PFSK-1 (cell line): Measurements from ENCODE around the gene SUGP2.

Source experiments
- FOXP2 ChIP-seq: optimal IDR thresholded peaks from 2 replicates; pipeline ENCODE3; 2011; ENCODE audit warnings: borderline replicate concordance, control low read depth, inconsistent platforms; ENCODE audit not compliant: insufficient read depth; ENCODE audit errors: extremely low read length, extremely low read depth
- POLR2AphosphoS5 ChIP-seq: IDR thresholded peaks from 2 replicates; pipeline ENCODE4 v1.6.1; 2012; ENCODE audit warnings: low read depth, mild to moderate bottlenecking, control low read depth, low read length, moderate library complexity
- SIN3A ChIP-seq: IDR thresholded peaks from 2 replicates; pipeline ENCODE4 v1.6.1; 2012; ENCODE audit warnings: mild to moderate bottlenecking, low read length, moderate library complexity, borderline replicate concordance; ENCODE audit not compliant: insufficient read depth
- TAF1 ChIP-seq: IDR thresholded peaks from 2 replicates; pipeline ENCODE4 v1.6.1; 2012; ENCODE audit warnings: low read length, control low read depth, borderline replicate concordance; ENCODE audit not compliant: insufficient read depth
- TF ChIP-seq, protein P1 (sequence below), 2 experiments: IDR thresholded peaks; 2 replicates each; pipeline versions ENCODE4 v1.6.1 to v1.8.0; 2011 to 2012; ENCODE audit warnings: low read depth in 2 of 2, low read length in 2 of 2, control low read depth in 1 of 2, inconsistent platforms in 1 of 2, mild to moderate bottlenecking in 1 of 2, moderate library complexity in 1 of 2; ENCODE audit not compliant: insufficient read depth in 1 of 2

Gene SUGP2

DNA sequence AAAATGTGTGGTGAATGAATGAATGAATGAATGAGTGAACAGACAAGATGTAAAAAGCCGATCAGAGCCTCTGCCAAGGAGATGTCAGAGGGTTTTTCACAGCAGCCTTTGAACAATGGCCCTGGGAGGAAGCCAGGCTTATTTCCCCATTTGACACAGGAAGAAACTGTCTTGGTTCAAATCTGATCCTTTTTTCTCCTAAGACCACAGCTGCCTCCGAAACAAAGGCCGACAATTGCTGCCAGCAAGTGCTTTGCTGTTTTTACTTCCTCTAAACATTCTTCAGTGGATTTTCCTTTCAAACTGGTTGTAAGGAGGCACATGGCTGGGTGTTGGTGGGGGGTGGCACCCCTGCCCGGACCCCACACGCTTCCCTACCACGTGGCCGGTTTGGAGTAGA lies 48.1 kb downstream of the SUGP2 start:
- TF ChIP-seq TAF1, result no peak
- no peak for TF ChIP-seq SIN3A
- TF ChIP-seq, protein P1, sequence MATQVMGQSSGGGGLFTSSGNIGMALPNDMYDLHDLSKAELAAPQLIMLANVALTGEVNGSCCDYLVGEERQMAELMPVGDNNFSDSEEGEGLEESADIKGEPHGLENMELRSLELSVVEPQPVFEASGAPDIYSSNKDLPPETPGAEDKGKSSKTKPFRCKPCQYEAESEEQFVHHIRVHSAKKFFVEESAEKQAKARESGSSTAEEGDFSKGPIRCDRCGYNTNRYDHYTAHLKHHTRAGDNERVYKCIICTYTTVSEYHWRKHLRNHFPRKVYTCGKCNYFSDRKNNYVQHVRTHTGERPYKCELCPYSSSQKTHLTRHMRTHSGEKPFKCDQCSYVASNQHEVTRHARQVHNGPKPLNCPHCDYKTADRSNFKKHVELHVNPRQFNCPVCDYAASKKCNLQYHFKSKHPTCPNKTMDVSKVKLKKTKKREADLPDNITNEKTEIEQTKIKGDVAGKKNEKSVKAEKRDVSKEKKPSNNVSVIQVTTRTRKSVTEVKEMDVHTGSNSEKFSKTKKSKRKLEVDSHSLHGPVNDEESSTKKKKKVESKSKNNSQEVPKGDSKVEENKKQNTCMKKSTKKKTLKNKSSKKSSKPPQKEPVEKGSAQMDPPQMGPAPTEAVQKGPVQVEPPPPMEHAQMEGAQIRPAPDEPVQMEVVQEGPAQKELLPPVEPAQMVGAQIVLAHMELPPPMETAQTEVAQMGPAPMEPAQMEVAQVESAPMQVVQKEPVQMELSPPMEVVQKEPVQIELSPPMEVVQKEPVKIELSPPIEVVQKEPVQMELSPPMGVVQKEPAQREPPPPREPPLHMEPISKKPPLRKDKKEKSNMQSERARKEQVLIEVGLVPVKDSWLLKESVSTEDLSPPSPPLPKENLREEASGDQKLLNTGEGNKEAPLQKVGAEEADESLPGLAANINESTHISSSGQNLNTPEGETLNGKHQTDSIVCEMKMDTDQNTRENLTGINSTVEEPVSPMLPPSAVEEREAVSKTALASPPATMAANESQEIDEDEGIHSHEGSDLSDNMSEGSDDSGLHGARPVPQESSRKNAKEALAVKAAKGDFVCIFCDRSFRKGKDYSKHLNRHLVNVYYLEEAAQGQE (IDR thresholded peaks at IDR 0.05; ENCODE audit: insufficient read depth in 1 of 2, low read depth in 2 of 2, low read length in 2 of 2), result no peak
- no peak for TF ChIP-seq FOXP2
- TF ChIP-seq POLR2AphosphoS5, result no peak

DNA sequence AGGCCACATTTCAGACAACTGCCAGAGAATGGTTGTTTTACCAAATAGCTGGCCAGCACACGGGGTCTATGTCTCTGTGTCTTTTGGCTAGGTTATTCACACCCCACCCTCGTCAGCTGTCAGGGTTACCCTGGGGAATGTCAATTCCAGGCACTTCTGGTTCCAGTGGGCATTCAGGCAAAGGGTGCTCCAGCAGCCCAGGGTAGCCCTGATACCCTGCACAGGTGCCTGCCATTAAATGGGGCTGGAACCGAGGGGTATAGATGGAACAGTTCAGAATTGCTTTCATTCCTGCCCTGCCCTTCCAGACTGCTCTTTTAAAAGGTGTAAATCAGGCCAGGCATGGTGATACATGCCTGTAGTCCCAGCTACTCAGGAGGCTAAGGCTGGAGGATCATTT lies 49.1 kb downstream of the SUGP2 start:
- no peak for TF ChIP-seq TAF1
- no peak for TF ChIP-seq SIN3A
- TF ChIP-seq, protein P1 (IDR thresholded peaks at IDR 0.05; ENCODE audit: insufficient read depth in 1 of 2, low read depth in 2 of 2, low read length in 2 of 2), result no peak
- TF ChIP-seq FOXP2, result no peak
- no peak for TF ChIP-seq POLR2AphosphoS5

DNA sequence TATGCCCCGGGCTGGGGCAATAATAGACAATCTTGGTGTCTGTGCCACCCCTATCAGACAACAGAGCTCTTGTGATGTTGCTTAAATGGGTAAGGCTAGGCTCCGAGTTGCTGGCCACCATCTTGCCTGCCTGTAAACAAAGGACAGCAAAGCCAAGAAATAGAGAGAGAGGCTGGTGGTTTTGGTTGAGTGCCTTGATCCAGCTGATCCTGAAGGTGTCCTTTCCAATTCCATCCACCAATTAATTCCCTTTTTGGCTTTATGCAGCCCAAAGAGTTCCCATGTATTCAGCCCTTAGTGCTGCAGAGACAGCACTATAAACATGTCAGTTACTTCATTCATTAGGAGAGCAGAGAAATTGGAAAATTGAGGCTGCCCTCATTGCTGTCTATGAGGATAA lies 50.6 kb downstream of the SUGP2 start:
- no peak for TF ChIP-seq TAF1
- TF ChIP-seq, protein P1 (IDR thresholded peaks at IDR 0.05; ENCODE audit: insufficient read depth in 1 of 2, low read depth in 2 of 2, low read length in 2 of 2), result no peak
- no peak for TF ChIP-seq SIN3A
- no peak for TF ChIP-seq POLR2AphosphoS5
- TF ChIP-seq FOXP2, result no peak

DNA sequence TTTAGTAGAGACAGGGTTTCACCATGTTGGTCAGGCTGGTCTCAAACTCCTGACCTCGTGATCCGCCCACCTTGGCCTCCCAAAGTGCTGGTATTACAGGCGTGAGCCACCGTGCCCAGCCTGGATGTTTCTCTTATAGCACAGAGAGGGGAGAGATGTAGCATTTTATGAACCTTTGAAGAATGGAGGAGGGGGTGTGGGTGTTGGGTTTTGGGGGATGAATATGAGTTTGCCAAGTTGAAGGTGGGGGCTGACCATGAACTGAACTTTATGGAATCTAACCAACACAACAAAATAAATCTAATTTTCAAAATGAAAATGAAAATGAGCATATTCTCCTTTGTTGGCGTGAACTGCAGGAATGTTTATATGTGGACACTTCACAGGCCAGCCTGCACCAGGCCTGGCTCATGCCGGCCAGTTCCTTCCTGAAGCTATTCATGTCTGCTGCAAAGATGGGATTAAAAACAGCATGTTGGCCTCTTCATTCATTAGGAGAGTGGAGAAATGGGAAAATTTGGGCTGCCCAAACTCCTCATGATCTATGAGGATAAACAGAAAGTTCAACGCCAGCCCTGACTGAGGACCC lies 52.8 kb downstream of the SUGP2 start:
- TF ChIP-seq TAF1, result no peak
- TF ChIP-seq POLR2AphosphoS5, result no peak
- no peak for TF ChIP-seq FOXP2
- TF ChIP-seq SIN3A, result no peak
- TF ChIP-seq, protein P1 (IDR thresholded peaks at IDR 0.05; ENCODE audit: insufficient read depth in 1 of 2, low read depth in 2 of 2, low read length in 2 of 2), result no peak

DNA sequence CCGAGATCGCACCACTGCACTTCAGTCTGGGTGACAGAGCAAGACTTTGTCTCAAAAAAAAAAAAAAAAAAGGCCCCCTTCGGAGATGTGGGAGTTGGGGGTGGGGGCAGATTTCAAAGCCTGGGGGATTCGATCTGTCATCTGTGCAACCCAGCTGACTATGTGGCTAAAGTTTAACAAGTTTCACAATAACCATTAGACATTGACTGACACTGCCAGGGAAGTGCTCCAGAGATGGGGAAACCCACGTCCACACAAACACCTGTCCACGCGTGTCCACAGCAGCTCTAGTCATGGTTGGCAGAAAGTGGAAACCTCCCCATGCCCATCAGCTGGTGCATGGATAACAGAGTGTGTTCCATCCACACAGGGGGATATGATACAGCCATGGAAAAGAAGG lies 54.7 kb downstream of the SUGP2 start:
- TF ChIP-seq TAF1 (no peak), SIN3A (no peak), POLR2AphosphoS5 (no peak), FOXP2 (no peak)
- TF ChIP-seq, protein P1 (IDR thresholded peaks at IDR 0.05; ENCODE audit: insufficient read depth in 1 of 2, low read depth in 2 of 2, low read length in 2 of 2), result no peak
